ENCODE data around the gene CISD3. TPM values are rescaled to one million over a fixed set of nuclear protein-coding genes. Genes with fewer than 3 reads are reported as not detected.

CISD3 gene
- total RNA-seq, 1 donor from 2014 or later = 2.9 TPM

DNA sequence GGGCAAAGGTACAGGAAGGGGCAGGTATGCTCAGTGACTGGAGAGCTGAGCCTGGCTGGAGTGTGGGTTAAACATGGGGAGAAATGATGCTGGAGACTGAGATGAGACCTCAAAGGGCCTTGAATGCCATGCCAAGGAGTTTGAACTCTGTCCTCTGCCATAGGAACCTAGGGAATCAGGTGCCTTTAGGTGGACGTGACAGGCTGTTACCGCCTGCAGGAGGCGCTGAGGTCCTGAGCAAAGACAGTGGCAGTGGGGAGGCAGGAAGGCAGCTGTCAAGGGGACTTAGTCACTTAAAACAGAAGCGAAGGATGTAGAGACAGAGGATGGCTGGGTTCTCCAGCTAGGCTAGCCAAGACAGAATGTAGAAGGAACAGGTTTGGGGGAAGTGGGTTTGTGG lies 31.5 kb downstream of the CISD3 start:
- FAIRE-seq (no peak), DNase-seq (ENCODE audit: low read depth) (peak; percentile 36)
- Histone ChIP-seq H3K4me3 (ENCODE audit: low read depth, low read length) (no peak overlapping the region), H3K36me3 (ENCODE audit: control insufficient read depth, insufficient read depth, low read length) (peaks cover 25% of the 10 kb centered on the region), H3K27me3 (ENCODE audit: control insufficient read depth, insufficient read depth, low read length) (no peaks in the 10 kb centered on the region)
- TF ChIP-seq, protein P1, sequence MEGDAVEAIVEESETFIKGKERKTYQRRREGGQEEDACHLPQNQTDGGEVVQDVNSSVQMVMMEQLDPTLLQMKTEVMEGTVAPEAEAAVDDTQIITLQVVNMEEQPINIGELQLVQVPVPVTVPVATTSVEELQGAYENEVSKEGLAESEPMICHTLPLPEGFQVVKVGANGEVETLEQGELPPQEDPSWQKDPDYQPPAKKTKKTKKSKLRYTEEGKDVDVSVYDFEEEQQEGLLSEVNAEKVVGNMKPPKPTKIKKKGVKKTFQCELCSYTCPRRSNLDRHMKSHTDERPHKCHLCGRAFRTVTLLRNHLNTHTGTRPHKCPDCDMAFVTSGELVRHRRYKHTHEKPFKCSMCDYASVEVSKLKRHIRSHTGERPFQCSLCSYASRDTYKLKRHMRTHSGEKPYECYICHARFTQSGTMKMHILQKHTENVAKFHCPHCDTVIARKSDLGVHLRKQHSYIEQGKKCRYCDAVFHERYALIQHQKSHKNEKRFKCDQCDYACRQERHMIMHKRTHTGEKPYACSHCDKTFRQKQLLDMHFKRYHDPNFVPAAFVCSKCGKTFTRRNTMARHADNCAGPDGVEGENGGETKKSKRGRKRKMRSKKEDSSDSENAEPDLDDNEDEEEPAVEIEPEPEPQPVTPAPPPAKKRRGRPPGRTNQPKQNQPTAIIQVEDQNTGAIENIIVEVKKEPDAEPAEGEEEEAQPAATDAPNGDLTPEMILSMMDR (IDR thresholded peaks at IDR 0.05; ENCODE audit: insufficient read depth, low read length, severe bottlenecking) = peak; percentile 43

DNA sequence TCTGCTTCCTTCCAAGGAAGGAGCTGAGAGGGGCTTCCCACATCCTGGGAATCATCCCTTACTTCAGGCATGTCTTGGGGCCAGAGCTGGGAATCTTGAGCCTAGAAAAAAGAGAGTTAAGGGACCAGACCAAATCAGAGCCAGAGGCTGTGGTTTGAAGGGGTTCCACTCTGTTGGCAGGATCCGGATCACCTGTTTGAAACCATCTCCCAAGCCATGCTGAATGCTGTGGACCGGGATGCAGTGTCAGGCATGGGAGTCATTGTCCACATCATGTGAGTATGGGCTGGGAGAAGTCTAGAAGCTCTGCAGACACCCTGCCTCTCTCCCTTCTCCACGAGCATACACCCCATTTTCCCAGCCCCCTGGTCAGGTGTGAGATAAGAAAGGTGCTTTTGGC lies 32.1 kb downstream of the CISD3 start:
- H3K4me3 ChIP-seq (ENCODE audit: low read depth, low read length) = no peak overlapping the region
- TF ChIP-seq, protein P1 (IDR thresholded peaks at IDR 0.05; ENCODE audit: insufficient read depth, low read length, severe bottlenecking) = no peak
- peaks cover 23% of the 10 kb centered on the region for H3K36me3 ChIP-seq (ENCODE audit: control insufficient read depth, insufficient read depth, low read length)
- DNase-seq (ENCODE audit: low read depth) (no peak), FAIRE-seq (no peak)
- H3K27me3 ChIP-seq (ENCODE audit: control insufficient read depth, insufficient read depth, low read length) = no peaks in the 10 kb centered on the region

DNA sequence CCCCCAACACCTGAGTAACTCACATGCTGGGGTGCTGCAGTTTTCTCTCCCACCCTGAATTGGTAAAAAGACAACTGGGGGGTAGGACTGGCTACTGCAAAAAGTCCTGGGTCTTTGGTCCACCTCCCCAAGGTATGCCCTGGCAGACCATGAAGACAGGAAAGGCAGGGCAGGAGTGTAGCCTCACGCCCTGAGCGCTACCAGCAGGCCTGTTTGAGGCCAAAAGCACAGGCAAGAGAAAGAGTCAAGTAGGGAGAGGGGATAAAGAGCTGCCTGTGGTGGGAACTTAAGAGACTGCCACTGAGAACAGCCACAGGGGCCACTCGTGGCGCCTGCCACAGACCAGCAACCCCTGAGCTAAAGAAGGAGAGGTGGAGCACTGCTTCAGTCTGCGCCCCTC lies 36.2 kb downstream of the CISD3 start:
- Histone ChIP-seq H3K36me3 (ENCODE audit: control insufficient read depth, insufficient read depth, low read length) (peaks cover 25% of the 10 kb centered on the region), H3K27me3 (ENCODE audit: control insufficient read depth, insufficient read depth, low read length) (no peaks in the 10 kb centered on the region), H3K4me3 (ENCODE audit: low read depth, low read length) (no peak overlapping the region)
- TF ChIP-seq, protein P1 (IDR thresholded peaks at IDR 0.05; ENCODE audit: insufficient read depth, low read length, severe bottlenecking) = no peak
- FAIRE-seq (no peak), DNase-seq (ENCODE audit: low read depth) (no peak)

DNA sequence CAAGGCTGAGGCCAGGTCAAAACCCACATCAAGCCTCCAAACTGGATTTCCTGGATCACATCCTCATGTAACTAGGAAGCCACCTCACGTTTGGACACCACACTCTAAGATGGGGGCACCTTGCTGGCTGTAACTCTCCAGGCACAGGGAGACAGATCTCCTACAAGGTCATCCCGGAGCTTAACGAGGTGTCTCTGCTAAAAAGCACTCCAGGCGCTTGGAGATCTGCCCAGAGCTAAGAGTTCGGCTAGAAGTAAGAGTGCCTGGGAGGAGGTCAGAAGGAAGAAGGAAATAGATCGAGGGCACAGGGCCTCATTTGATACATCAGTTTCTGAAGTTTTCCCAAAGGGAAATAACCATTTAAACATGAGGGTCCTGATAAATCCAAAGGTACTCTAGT lies 38.3 kb downstream of the CISD3 start:
- peaks cover 22% of the 10 kb centered on the region for H3K36me3 ChIP-seq (ENCODE audit: control insufficient read depth, insufficient read depth, low read length)

DNA sequence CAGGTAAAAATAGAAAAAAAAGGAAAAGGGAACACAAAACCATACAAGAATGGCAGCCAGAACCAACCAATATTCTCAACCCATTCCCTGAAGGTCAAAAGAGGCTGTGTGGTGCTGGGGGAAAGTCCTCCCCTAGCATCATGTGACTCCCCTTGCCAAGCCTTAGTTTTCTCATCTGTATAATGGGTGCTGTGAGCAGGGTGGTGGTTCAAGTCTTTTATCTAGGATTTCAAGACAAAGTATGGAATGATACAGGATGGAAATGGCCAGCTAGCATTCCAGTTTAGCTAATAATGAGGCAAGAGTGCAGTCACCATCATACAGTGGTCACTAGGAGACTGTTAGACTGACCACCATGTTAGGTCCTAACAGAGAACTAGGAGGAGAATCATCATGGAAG lies 43.1 kb downstream of the CISD3 start:
- DNase-seq (ENCODE audit: low read depth) (no peak), FAIRE-seq (no peak)
- TF ChIP-seq, protein P1 (IDR thresholded peaks at IDR 0.05; ENCODE audit: insufficient read depth, low read length, severe bottlenecking) = no peak
- H3K27me3 ChIP-seq (ENCODE audit: control insufficient read depth, insufficient read depth, low read length) = no peaks in the 10 kb centered on the region
- no peak overlapping the region for H3K4me3 ChIP-seq (ENCODE audit: low read depth, low read length)
- H3K36me3 ChIP-seq (ENCODE audit: control insufficient read depth, insufficient read depth, low read length) = peaks cover 25% of the 10 kb centered on the region

More for the DNA sequence above, 38.3 kb downstream of the CISD3 start:
- H3K4me3 ChIP-seq (ENCODE audit: low read depth, low read length) = no peak overlapping the region
- no peak for FAIRE-seq
- no peaks in the 10 kb centered on the region for H3K27me3 ChIP-seq (ENCODE audit: control insufficient read depth, insufficient read depth, low read length)
- DNase-seq (ENCODE audit: low read depth) = no peak
- TF ChIP-seq, protein P1 (IDR thresholded peaks at IDR 0.05; ENCODE audit: insufficient read depth, low read length, severe bottlenecking) = no peak

DNA sequence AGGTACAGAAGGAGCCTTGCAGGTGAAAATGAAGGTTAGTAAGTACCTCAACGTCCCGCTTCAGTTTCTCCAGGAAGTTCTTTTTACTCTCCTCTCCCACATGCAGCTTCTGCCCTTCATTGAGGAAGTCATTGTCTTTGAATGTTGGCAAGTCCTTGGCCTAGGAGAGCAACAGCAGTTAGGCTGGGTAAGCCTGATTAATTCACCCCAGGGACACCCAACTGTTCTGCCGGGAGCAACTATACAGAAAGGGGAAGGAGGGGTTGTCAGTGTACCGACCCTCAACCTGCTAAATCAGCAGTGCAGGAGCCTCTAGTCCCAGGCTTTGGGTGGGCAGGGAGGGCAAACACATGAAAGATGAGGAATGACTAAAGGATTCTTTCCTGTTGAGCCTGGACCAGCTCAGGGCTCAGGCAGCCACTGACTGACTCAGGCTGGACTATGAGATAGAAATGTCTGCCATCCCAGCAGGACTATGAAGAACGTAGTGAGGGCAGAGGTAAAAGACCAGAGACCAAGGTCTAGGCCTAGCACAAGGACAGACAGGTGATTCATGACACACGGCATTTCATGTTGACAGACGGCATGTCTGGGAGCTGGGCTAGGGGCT lies 47.6 kb downstream of the CISD3 start:
- FAIRE-seq = no peak
- TF ChIP-seq, protein P1 (IDR thresholded peaks at IDR 0.05; ENCODE audit: insufficient read depth, low read length, severe bottlenecking) = no peak
- no peak overlapping the region for H3K4me3 ChIP-seq (ENCODE audit: low read depth, low read length)
- peaks cover 40% of the 10 kb centered on the region for H3K36me3 ChIP-seq (ENCODE audit: control insufficient read depth, insufficient read depth, low read length)
- no peak for DNase-seq (ENCODE audit: low read depth)
- no peaks in the 10 kb centered on the region for H3K27me3 ChIP-seq (ENCODE audit: control insufficient read depth, insufficient read depth, low read length)

Measured in bronchial epithelial cell (primary cell).